Measurements from ENCODE around the gene CAMK2A. TPM values are rescaled to one million over a fixed set of nuclear protein-coding genes. Genes with fewer than 3 reads are reported as not detected.

CAMK2A gene
- total RNA-seq, 2 experiments from 2014 or later = not detected

DNA sequence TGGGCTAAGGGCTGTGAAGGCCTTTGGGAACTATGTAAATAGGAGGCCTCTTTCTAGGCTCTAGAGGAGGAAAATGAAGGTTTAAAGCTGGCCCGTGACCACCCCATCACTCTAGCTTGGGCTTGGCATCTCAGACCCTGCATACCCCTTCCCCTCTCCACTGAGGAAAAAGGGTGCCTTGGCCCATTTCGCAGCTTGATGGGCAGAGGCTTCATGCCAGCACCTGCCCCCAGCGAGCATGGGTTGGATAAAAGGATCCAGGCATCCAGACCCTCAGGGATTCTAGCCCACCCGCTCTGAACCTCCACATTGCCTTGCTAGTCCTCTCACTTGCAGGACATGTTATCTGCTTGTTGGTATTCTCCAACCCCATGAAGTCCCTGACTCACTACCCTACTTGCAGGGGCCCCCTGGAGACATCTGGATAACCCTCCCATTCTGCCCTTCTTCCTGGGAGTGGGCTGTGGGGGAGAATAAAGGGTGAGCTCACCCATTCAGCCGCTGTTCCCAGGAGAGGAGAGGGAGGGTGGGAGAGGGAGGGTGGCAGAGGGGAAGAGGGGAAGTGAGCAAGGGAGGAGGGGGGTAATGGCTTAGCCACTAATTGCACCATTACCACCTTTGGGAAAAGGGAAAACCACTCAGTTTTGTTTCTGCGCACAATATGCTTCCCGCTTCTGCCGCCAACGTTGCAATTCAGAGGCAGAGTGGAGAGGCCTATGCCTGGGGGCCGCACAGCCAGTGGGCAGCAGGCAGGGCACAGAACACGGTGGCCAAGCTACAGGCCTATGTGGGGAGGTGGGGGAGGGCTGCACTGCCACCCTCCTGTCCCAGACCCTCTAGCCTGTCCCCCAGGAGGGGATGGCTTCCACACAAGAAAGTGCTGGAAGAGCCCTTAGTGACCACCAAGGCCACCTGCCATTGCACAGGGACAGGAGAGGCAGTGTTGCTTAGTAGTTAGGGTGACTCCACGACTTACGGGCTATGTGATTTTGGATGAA lies 2.1 kb upstream of the CAMK2A start:
- CTCF ChIA-PET (ENCODE audit: unreplicated experiment) = interaction anchor here (0.6 kb wide), 1 partner anchor 457 kb away, joined by 14 read pairs; no protein-coding TSS in a partner anchor
- H3K4me2 ChIP-seq (ENCODE audit: low read length) = no peak overlapping the region
- no peak for TF ChIP-seq EZH2phosphoT487 (IDR thresholded peaks at IDR 0.05; ENCODE audit: borderline replicate concordance, low read depth, low read length)
- TF ChIP-seq, protein P1, sequence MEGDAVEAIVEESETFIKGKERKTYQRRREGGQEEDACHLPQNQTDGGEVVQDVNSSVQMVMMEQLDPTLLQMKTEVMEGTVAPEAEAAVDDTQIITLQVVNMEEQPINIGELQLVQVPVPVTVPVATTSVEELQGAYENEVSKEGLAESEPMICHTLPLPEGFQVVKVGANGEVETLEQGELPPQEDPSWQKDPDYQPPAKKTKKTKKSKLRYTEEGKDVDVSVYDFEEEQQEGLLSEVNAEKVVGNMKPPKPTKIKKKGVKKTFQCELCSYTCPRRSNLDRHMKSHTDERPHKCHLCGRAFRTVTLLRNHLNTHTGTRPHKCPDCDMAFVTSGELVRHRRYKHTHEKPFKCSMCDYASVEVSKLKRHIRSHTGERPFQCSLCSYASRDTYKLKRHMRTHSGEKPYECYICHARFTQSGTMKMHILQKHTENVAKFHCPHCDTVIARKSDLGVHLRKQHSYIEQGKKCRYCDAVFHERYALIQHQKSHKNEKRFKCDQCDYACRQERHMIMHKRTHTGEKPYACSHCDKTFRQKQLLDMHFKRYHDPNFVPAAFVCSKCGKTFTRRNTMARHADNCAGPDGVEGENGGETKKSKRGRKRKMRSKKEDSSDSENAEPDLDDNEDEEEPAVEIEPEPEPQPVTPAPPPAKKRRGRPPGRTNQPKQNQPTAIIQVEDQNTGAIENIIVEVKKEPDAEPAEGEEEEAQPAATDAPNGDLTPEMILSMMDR (conservative IDR thresholded peaks at IDR 0.05; ENCODE audit: low read length) = no peak
- POLR2A ChIA-PET = interaction anchor here (0.6 kb wide), 1 partner anchor 188 kb away, joined by 7 read pairs; no protein-coding TSS in a partner anchor
- no peaks in the 10 kb centered on the region for H3K9me2 ChIP-seq (ENCODE audit: insufficient read depth, low read length)
- H3K27ac ChIP-seq (ENCODE audit: low read depth, low read length, poor library complexity, severe bottlenecking) = no peak overlapping the region
- no TSS peak for BruUV-seq (replicated peaks)
- no peak overlapping the region for H3K4me3 ChIP-seq (ENCODE audit: low read depth, low read length, poor library complexity, severe bottlenecking)
- H3K4me1 ChIP-seq (ENCODE audit: insufficient read depth, low read length, poor library complexity, severe bottlenecking) = no peaks in the 10 kb centered on the region
- DNase-seq (ENCODE audit: low spot score) = no peak
- H2AFZ ChIP-seq (ENCODE audit: low read length) = no peak overlapping the region
- no peaks in the 10 kb centered on the region for H3K79me2 ChIP-seq (ENCODE audit: insufficient read depth, low read depth, low read length)
- H3K9me3 ChIP-seq (ENCODE audit: low read length) = no peaks in the 10 kb centered on the region
- intact Hi-C loops (cut with micrococcal nuclease; ENCODE audit: unreplicated experiment) = no loop called here
- H4K20me1 ChIP-seq (ENCODE audit: insufficient read depth, low read length) = no peaks in the 10 kb centered on the region
- no peaks in the 10 kb centered on the region for H3K36me3 ChIP-seq (ENCODE audit: insufficient read depth, low read length)

DNA sequence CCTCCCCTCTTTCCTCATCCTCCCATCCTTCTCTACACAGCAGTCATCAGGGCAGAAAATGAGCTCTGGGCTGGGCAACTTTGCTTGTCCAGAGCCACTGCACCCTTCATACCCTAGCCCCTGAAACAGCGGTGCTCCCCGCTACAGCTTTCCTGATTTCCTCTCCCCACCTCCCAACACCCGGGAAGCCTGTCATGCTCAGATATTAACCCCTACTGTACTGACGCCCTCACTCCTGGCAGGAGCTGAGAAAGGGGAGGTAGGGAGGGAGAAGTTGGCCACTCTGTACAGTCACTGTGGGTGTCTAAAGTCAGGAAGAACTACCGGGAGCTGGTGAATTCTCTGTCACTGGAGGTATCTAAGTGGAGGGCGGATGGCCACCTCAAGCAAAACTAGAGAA lies 782 bp downstream of the CAMK2A start:
- Histone ChIP-seq H3K4me1 (ENCODE audit: insufficient read depth, low read length, poor library complexity, severe bottlenecking) (no peaks in the 10 kb centered on the region), H3K4me2 (ENCODE audit: low read length) (no peak overlapping the region), H3K36me3 (ENCODE audit: insufficient read depth, low read length) (no peaks in the 10 kb centered on the region), H3K9me2 (ENCODE audit: insufficient read depth, low read length) (no peaks in the 10 kb centered on the region), H4K20me1 (ENCODE audit: insufficient read depth, low read length) (no peaks in the 10 kb centered on the region), H3K27ac (ENCODE audit: low read depth, low read length, poor library complexity, severe bottlenecking) (no peak overlapping the region), H2AFZ (ENCODE audit: low read length) (no peak overlapping the region), H3K9me3 (ENCODE audit: low read length) (no peaks in the 10 kb centered on the region), H3K4me3 (ENCODE audit: low read depth, low read length, poor library complexity, severe bottlenecking) (no peak overlapping the region), H3K79me2 (ENCODE audit: insufficient read depth, low read depth, low read length) (no peaks in the 10 kb centered on the region)
- CTCF ChIA-PET (ENCODE audit: unreplicated experiment) = no interaction called here
- BruUV-seq (replicated peaks) = no TSS peak
- TF ChIP-seq EZH2phosphoT487 (IDR thresholded peaks at IDR 0.05; ENCODE audit: borderline replicate concordance, low read depth, low read length) = no peak
- TF ChIP-seq, protein P1 (conservative IDR thresholded peaks at IDR 0.05; ENCODE audit: low read length) = no peak
- intact Hi-C loops (cut with micrococcal nuclease; ENCODE audit: unreplicated experiment) = no loop called here
- DNase-seq (ENCODE audit: low spot score) = no peak
- POLR2A ChIA-PET = no interaction called here

DNA sequence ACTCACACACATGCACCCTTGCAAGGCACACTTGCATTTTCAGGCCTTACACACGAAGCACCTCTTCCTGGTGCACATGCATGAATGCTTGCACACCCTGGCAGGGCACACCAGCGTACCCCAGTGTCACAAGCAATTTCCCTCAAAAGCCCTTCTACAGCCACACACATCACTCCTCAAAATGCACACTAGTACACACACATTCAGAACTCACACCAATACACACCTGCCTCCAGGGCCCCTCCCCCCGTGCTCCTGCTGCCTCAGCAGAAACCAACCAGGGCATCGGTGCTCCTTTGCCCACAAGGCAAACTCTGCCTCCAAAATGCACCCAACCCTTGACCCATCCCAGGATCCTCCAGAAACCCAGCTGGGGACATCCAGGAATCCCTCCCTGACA lies 1.2 kb downstream of the CAMK2A start:
- CTCF ChIA-PET (ENCODE audit: unreplicated experiment) = interaction anchor here (0.6 kb wide), 1 partner anchor 446 kb away, joined by 5 read pairs; no protein-coding TSS in a partner anchor
- no peak for DNase-seq (ENCODE audit: low spot score)
- Histone ChIP-seq H3K4me2 (ENCODE audit: low read length) (no peak overlapping the region), H3K27ac (ENCODE audit: low read depth, low read length, poor library complexity, severe bottlenecking) (no peak overlapping the region), H3K79me2 (ENCODE audit: insufficient read depth, low read depth, low read length) (no peaks in the 10 kb centered on the region), H3K4me1 (ENCODE audit: insufficient read depth, low read length, poor library complexity, severe bottlenecking) (no peaks in the 10 kb centered on the region), H3K4me3 (ENCODE audit: low read depth, low read length, poor library complexity, severe bottlenecking) (no peak overlapping the region), H3K9me3 (ENCODE audit: low read length) (no peaks in the 10 kb centered on the region), H4K20me1 (ENCODE audit: insufficient read depth, low read length) (no peaks in the 10 kb centered on the region), H3K36me3 (ENCODE audit: insufficient read depth, low read length) (no peaks in the 10 kb centered on the region), H3K9me2 (ENCODE audit: insufficient read depth, low read length) (no peaks in the 10 kb centered on the region), H2AFZ (ENCODE audit: low read length) (no peak overlapping the region)
- intact Hi-C loops (cut with micrococcal nuclease; ENCODE audit: unreplicated experiment) = no loop called here
- POLR2A ChIA-PET = interaction anchor here (0.6 kb wide), 1 partner anchor 50 kb away, joined by 3 read pairs; no protein-coding TSS in a partner anchor
- TF ChIP-seq, protein P1 (conservative IDR thresholded peaks at IDR 0.05; ENCODE audit: low read length) = no peak
- TF ChIP-seq EZH2phosphoT487 (IDR thresholded peaks at IDR 0.05; ENCODE audit: borderline replicate concordance, low read depth, low read length) = no peak
- no TSS peak for BruUV-seq (replicated peaks)
